Colonic mucosa (tissue), 4 donors: ENCODE results near the gene SLC17A6. TPM values are rescaled to one million over a fixed set of nuclear protein-coding genes. Genes with fewer than 3 reads are reported as not detected.

ENCODE experiments used
- DNase-seq: peaks from one replicate; pipeline ENCODE4 v3.0.0-alpha.2; 2020
- H3K27ac ChIP-seq: fragments of 200-600 bp; one replicate; pipeline ENCODE4 v1.8.0; 2021
- H3K27me3 ChIP-seq: fragments of 200-600 bp; one replicate; pipeline ENCODE4 v1.8.0; 2021
- H3K36me3 ChIP-seq: fragments of 200-600 bp; one replicate; pipeline ENCODE4 v1.8.0; 2021
- H3K4me1 ChIP-seq: fragments of 200-600 bp; one replicate; pipeline ENCODE4 v1.8.0; 2021; ENCODE audit warnings: mild to moderate bottlenecking
- H3K4me3 ChIP-seq: fragments of 200-600 bp; one replicate; pipeline ENCODE4 v1.8.0; 2021
- H3K9ac ChIP-seq, 2 donors: one replicate each; pipeline ENCODE4 v1.7.0; 2013; ENCODE audit warnings: control low read depth in 2 of 2, low read depth in 2 of 2, low read length in 2 of 2
- H3K9me3 ChIP-seq: fragments of 200-600 bp; one replicate; pipeline ENCODE4 v1.8.0; 2021
- intact Hi-C: fragments of 100-400 bp; cut with DNase I; formaldehyde crosslinking; loops from one replicate; pipeline ENCODE4 v1.14.1; 2022
- total RNA-seq, 2 donors: library from RNA; stranded (reverse); fragmentation: NEBNext Ultra II Directional in 1 of 2; extraction: Animal tissue kit (Norgen Biotek cat#: 25700) in 1 of 2; gene quantifications; one replicate each; pipeline ENCODE4 v1.2.1, GENCODE V29; 2021
- TF ChIP-seq, protein P1 (sequence below): fragments of 200-600 bp; IDR thresholded peaks from one replicate; pipeline ENCODE4 v1.8.0; 2022; ENCODE audit warnings: antibody characterized with exemption, mild to moderate bottlenecking
- donor health status: healthy.
- donor health status: DM: no; HTN: no; CAD: no.
- donor health status: DM: no; HTN: no; CAD: no.

Gene SLC17A6
- total RNA-seq, 2 donors from 2014 or later = not detected

DNA sequence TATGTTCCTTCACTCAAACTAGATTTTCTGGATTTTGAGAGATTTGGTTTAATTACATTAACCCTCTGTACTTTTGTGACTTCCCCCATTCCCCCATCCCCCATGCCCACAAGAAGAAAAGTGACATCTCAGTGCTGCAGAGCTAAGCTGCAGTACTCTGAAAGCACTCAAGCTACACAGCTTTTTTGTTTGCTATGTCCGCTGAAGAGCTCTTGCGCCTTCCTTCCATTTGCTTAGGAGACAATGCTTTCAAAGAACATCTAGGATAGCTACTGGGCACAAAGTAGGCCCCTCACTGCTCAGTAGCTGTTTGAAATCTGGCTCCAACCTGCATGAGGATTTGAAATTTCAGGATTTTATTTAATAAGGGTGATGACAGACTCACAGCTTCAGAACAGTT, 69.7 kb downstream of the SLC17A6 start:
- Histone ChIP-seq H3K4me3 (no peak overlapping the region), H3K4me1 (no peaks in the 10 kb centered on the region), H3K36me3 (no peaks in the 10 kb centered on the region), H3K27me3 (no peaks in the 10 kb centered on the region), H3K9me3 (no peaks in the 10 kb centered on the region), H3K27ac (no peak overlapping the region), H3K9ac (no peak overlapping the region)
- TF ChIP-seq, protein P1, sequence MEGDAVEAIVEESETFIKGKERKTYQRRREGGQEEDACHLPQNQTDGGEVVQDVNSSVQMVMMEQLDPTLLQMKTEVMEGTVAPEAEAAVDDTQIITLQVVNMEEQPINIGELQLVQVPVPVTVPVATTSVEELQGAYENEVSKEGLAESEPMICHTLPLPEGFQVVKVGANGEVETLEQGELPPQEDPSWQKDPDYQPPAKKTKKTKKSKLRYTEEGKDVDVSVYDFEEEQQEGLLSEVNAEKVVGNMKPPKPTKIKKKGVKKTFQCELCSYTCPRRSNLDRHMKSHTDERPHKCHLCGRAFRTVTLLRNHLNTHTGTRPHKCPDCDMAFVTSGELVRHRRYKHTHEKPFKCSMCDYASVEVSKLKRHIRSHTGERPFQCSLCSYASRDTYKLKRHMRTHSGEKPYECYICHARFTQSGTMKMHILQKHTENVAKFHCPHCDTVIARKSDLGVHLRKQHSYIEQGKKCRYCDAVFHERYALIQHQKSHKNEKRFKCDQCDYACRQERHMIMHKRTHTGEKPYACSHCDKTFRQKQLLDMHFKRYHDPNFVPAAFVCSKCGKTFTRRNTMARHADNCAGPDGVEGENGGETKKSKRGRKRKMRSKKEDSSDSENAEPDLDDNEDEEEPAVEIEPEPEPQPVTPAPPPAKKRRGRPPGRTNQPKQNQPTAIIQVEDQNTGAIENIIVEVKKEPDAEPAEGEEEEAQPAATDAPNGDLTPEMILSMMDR = no peak
- intact Hi-C loops = no loop called here
- DNase-seq = no peak

DNA sequence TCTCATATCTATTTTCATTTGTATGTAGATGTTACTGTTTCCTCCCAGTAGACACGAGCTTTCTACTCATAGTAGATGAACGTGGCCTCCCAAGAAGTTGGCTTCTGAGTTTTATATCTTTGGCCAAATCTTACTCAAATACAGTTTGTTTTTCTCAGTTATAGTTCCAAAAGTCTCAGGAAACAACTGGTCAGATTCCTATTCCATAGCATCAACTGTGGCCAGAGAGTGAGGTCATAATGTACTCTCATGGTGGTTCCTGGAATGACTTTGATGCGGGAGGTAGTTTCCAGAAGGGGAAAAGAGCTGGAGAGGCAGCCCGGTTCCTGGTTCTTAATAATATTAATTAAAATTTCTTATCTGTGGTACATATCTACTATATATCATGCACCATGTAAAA, 77.3 kb downstream of the SLC17A6 start:
- intact Hi-C loops = no loop called here
- Histone ChIP-seq H3K4me1 (no peaks in the 10 kb centered on the region), H3K27me3 (no peaks in the 10 kb centered on the region), H3K4me3 (no peak overlapping the region), H3K36me3 (no peaks in the 10 kb centered on the region), H3K9ac (no peak overlapping the region), H3K27ac (no peak overlapping the region), H3K9me3 (no peaks in the 10 kb centered on the region)
- TF ChIP-seq, protein P1 = no peak
- no peak for DNase-seq

DNA sequence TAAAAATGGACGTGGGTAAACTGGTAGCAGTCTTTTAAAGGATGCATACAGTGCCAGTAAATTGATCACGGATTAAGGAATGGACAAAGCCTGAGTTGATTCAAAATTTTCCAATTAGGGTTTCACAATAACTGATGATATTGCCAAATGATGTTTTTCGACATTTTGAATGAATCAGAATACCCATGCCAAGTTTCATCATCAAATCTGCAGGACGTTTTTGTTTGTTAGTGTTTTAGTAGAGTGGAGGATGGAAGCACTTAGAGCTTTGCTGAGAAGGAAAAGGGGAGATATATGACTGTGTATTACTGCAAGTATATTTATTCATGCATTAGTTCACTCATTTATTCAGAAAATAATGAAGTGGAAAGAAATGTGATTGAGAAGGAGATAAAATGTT, 78.3 kb downstream of the SLC17A6 start:
- DNase-seq = no peak
- TF ChIP-seq, protein P1 = no peak
- Histone ChIP-seq H3K9me3 (no peaks in the 10 kb centered on the region), H3K27ac (no peak overlapping the region), H3K27me3 (no peaks in the 10 kb centered on the region), H3K36me3 (no peaks in the 10 kb centered on the region), H3K9ac (no peak overlapping the region), H3K4me1 (no peaks in the 10 kb centered on the region), H3K4me3 (no peak overlapping the region)
- intact Hi-C loops = no loop called here

DNA sequence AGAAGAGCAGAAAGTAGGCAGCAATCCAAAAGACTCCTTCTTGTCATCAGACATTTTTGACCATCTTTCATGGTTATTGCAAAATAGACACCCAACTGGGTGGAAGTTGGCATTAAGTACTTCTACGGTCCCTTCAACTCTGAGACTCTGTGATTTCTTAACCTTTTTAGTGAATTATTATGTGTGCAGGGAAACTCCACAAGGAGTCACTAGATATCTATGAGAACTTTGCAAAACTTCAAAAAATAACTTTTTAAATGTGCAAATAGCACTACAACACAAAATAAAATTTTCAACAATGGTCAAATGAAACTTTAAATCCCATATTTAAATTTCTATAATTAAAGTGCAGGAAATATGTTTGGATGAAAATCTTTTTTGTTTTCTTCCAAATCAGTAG, 88.7 kb downstream of the SLC17A6 start:
- Histone ChIP-seq H3K4me3 (no peak overlapping the region), H3K4me1 (no peaks in the 10 kb centered on the region), H3K27me3 (no peaks in the 10 kb centered on the region), H3K36me3 (no peaks in the 10 kb centered on the region), H3K9ac (no peak overlapping the region), H3K27ac (no peak overlapping the region), H3K9me3 (no peaks in the 10 kb centered on the region)
- no peak for DNase-seq
- TF ChIP-seq, protein P1 = no peak
- intact Hi-C loops = no loop called here

Other genes starting within 250 kb of the SLC17A6 start
- gene ANO5, start 145.3 kb upstream of the SLC17A6 start, total RNA-seq = 1 to 10 TPM; 7.5 to 8.2 TPM